ENCODE measurements around the gene CCNDBP1.

DNA sequence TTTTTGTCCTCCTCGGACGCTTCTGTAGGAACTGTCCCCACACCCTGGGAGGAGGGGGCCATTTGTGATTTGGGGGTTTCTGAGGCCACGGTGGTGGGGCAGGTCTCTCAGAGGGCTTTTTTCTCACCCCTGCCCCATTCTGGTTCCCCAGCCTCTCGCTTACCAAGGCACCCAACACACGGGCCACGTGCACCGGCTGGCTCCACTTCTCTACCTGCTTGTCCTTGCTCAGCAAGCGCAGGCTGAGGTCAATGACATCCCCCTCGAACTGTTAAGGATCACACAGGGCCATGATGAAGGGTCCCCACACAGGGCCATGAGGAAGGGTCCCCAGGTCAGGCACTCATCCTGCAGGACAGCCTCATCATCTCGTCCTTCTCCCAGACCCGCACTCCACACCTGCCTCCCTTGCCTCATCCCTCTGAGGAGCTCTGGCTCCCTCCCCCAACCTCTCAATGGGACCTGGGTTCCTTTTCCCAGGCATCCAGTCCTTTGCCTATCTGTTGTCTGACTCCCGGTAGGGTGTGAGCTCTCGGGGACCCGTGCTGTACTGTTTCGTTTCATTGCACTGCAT is 25.1 kb downstream of the CCNDBP1 start:
- TF ChIP-seq GLIS3 (CRISPR knock-in tag; IDR thresholded peaks at IDR 0.05) (no peak), ZFP3 (CRISPR knock-in tag; IDR thresholded peaks at IDR 0.05) (no peak), SNAI2 (CRISPR knock-in tag; IDR thresholded peaks at IDR 0.05) (no peak), ZC3H10 (CRISPR knock-in tag; IDR thresholded peaks at IDR 0.05) (no peak), RARB (CRISPR knock-in tag; IDR thresholded peaks at IDR 0.05) (no peak), ARNTL (CRISPR knock-in tag; IDR thresholded peaks at IDR 0.05; ENCODE audit: borderline replicate concordance, low read depth) (no peak), OSR1 (CRISPR knock-in tag; IDR thresholded peaks at IDR 0.05) (no peak), PPARA (CRISPR knock-in tag; IDR thresholded peaks at IDR 0.05; ENCODE audit: borderline replicate concordance) (no peak), BACH2 (CRISPR knock-in tag; IDR thresholded peaks at IDR 0.05; ENCODE audit: borderline replicate concordance) (no peak), ZFP30 (CRISPR knock-in tag; IDR thresholded peaks at IDR 0.05) (no peak)
- TF ChIP-seq, protein P1, sequence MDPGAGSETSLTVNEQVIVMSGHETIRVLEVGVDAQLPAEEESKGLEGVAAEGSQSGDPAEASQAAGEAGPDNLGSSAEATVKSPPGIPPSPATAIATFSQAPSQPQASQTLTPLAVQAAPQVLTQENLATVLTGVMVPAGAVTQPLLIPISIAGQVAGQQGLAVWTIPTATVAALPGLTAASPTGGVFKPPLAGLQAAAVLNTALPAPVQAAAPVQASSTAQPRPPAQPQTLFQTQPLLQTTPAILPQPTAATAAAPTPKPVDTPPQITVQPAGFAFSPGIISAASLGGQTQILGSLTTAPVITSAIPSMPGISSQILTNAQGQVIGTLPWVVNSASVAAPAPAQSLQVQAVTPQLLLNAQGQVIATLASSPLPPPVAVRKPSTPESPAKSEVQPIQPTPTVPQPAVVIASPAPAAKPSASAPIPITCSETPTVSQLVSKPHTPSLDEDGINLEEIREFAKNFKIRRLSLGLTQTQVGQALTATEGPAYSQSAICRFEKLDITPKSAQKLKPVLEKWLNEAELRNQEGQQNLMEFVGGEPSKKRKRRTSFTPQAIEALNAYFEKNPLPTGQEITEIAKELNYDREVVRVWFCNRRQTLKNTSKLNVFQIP (CRISPR knock-in tag; IDR thresholded peaks at IDR 0.05; ENCODE audit: borderline replicate concordance, low read depth), result no peak
- TF ChIP-seq, protein P2, sequence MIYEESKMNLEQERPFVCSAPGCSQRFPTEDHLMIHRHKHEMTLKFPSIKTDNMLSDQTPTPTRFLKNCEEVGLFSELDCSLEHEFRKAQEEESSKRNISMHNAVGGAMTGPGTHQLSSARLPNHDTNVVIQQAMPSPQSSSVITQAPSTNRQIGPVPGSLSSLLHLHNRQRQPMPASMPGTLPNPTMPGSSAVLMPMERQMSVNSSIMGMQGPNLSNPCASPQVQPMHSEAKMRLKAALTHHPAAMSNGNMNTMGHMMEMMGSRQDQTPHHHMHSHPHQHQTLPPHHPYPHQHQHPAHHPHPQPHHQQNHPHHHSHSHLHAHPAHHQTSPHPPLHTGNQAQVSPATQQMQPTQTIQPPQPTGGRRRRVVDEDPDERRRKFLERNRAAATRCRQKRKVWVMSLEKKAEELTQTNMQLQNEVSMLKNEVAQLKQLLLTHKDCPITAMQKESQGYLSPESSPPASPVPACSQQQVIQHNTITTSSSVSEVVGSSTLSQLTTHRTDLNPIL (CRISPR knock-in tag; IDR thresholded peaks at IDR 0.05; ENCODE audit: low read depth), result no peak
- TF ChIP-seq, protein P3, sequence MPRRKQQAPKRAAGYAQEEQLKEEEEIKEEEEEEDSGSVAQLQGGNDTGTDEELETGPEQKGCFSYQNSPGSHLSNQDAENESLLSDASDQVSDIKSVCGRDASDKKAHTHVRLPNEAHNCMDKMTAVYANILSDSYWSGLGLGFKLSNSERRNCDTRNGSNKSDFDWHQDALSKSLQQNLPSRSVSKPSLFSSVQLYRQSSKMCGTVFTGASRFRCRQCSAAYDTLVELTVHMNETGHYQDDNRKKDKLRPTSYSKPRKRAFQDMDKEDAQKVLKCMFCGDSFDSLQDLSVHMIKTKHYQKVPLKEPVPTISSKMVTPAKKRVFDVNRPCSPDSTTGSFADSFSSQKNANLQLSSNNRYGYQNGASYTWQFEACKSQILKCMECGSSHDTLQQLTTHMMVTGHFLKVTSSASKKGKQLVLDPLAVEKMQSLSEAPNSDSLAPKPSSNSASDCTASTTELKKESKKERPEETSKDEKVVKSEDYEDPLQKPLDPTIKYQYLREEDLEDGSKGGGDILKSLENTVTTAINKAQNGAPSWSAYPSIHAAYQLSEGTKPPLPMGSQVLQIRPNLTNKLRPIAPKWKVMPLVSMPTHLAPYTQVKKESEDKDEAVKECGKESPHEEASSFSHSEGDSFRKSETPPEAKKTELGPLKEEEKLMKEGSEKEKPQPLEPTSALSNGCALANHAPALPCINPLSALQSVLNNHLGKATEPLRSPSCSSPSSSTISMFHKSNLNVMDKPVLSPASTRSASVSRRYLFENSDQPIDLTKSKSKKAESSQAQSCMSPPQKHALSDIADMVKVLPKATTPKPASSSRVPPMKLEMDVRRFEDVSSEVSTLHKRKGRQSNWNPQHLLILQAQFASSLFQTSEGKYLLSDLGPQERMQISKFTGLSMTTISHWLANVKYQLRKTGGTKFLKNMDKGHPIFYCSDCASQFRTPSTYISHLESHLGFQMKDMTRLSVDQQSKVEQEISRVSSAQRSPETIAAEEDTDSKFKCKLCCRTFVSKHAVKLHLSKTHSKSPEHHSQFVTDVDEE (CRISPR knock-in tag; IDR thresholded peaks at IDR 0.05), result no peak
- TF ChIP-seq, protein P4, sequence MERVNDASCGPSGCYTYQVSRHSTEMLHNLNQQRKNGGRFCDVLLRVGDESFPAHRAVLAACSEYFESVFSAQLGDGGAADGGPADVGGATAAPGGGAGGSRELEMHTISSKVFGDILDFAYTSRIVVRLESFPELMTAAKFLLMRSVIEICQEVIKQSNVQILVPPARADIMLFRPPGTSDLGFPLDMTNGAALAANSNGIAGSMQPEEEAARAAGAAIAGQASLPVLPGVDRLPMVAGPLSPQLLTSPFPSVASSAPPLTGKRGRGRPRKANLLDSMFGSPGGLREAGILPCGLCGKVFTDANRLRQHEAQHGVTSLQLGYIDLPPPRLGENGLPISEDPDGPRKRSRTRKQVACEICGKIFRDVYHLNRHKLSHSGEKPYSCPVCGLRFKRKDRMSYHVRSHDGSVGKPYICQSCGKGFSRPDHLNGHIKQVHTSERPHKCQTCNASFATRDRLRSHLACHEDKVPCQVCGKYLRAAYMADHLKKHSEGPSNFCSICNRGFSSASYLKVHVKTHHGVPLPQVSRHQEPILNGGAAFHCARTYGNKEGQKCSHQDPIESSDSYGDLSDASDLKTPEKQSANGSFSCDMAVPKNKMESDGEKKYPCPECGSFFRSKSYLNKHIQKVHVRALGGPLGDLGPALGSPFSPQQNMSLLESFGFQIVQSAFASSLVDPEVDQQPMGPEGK (CRISPR knock-in tag; IDR thresholded peaks at IDR 0.05; ENCODE audit: borderline replicate concordance), result no peak

Measured in SK-N-SH treated with all-trans-retinoic acid at 6 μM for 48 hours (cell line).